GM12891 (cell line): ENCODE data around the gene TCF15.

Experiments used
- POLR2A ChIP-seq: IDR thresholded peaks from 2 replicates; pipeline ENCODE4 v1.6.1; 2011; ENCODE audit warnings: low read depth, low read length, control low read depth
- POLR2AphosphoS5 ChIP-seq: IDR thresholded peaks from 2 replicates; pipeline ENCODE4 v1.6.1; 2011; ENCODE audit warnings: low read depth, low read length, control low read depth
- SPI1 ChIP-seq: IDR thresholded peaks from 2 replicates; pipeline ENCODE4 v1.6.1; 2011; ENCODE audit warnings: low read depth, low read length, control low read depth
- TAF1 ChIP-seq: IDR thresholded peaks from 2 replicates; pipeline ENCODE4 v1.6.1; 2011; ENCODE audit warnings: low read depth, low read length, control low read depth

DNA sequence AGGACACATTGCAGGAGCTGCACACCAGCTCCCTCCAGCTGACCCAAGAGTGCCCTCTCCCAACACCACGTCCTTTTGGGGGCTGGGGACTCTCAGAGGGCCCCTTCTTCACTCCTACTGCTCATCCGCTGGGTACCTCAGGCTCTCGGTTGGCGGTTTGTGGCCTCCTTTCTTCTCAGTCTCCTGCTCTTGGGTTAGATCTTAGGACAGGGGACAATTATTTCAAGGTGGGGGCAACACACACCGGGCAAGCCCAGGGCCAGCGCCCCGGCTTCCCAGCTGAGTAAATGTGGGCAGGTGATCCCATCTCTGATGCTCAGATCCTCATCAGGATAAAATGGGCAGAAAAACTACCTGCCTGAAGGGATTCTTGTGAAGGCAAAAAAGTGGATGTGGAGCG lies 1.1 kb downstream of the TCF15 start:
- no peak for TF ChIP-seq POLR2AphosphoS5
- no peak for TF ChIP-seq TAF1
- TF ChIP-seq POLR2A = no peak
- no peak for TF ChIP-seq SPI1
